Measurements from ENCODE around the gene PCGF1. TPM values are rescaled to one million over a fixed set of nuclear protein-coding genes. Genes with fewer than 3 reads are reported as not detected.
A peak's percentile ranks its signal among the peaks of the same experiment; 100 is the strongest.
"Not testable (repeated sequence)": the region's sequence is repeated elsewhere in the genome, so short reads cannot be mapped to it uniquely, and the experiment has no call there.

Gene PCGF1
- total and polyA plus RNA-seq, 2 experiments from 2014 or later: 24.1 to 24.8 TPM

DNA sequence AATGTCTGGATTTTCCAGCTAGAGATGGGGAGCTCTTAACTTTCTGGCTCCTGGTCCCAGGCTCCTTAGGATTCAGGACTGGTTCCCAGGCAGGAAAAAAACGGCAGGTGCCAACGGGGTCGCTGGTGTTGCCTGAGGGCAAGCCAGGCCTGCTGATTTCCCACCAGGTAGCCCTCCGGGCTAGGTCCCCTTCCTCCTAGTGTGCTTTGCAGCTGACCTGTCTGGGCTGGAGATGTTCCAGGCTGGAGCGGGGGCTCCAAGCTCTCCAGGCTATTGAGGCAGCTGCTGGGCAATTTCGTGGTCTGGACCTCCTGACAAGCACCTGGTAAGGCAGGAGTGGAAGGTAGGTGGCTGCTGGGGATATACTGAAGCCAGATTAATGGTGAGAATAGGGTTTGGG is 33.0 kb downstream of the PCGF1 start:
- H3F3A ChIP-seq (ENCODE audit: insufficient read depth): peaks cover 28% of the 10 kb centered on the region
- in situ Hi-C loops (cut with MboI): no loop called here
- WGBS, 2 experiments (ENCODE audit: low coverage in 1 of 2, low lambda C conversion rate in 2 of 2, missing lambda C conversion rate in 2 of 2): 98 to 99% methylated on average over 6 of the region's 6 CpGs

DNA sequence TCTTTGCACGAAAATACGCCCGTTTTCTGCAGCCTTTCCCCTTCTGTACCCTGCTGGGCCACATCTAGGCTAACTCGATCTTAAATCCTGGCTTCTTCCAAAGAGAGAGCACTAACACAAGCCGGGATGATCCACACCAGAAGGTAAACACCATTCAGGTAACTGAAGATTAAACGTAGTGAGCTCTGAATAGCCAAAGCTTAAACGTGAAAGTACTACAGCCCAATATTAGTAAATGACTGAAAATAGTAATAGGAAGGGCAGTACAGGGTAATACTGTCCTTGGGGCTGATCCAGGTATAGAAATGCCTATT is 34.6 kb downstream of the PCGF1 start:
- 8 to 9% methylated on average over 7 of the region's 7 CpGs for WGBS, 2 experiments (ENCODE audit: low coverage in 1 of 2, low lambda C conversion rate in 2 of 2, missing lambda C conversion rate in 2 of 2)
- Histone ChIP-seq H3K27ac (peak overlapping the region; percentile 87), H2AFZ (peak overlapping the region; percentile 95), H3K27me3 (replicated peaks; ENCODE audit: insufficient read depth) (no peaks in the 10 kb centered on the region), H3K9me2 (ENCODE audit: insufficient read depth) (no peaks in the 10 kb centered on the region), H3K79me2 (ENCODE audit: insufficient read depth) (peaks cover 20% of the 10 kb centered on the region; the same call in 1 of the 2 replicates), H3K9ac (peak overlapping the region; percentile 88), H3F3A (ENCODE audit: insufficient read depth) (peaks cover 28% of the 10 kb centered on the region), H3K36me3 (ENCODE audit: low read depth) (0 out of 2 replicates have a peak, but pooled peaks cover 13% of the 10 kb centered on the region), H3K4me3 (peak overlapping the region; percentile 87), H3K9me3 (ENCODE audit: low read depth) (no peaks in the 10 kb centered on the region), H3K4me1 (ENCODE audit: insufficient read depth) (peaks cover 15% of the 10 kb centered on the region), H3K4me2 (ENCODE audit: unreplicated experiment) (peak overlapping the region; percentile 85), H4K20me1 (ENCODE audit: insufficient read depth) (no peaks in the 10 kb centered on the region)
- DNase-seq: no peak
- TF ChIP-seq EZH2phosphoT487 (IDR thresholded peaks at IDR 0.05; ENCODE audit: insufficient read depth, low read depth) (no peak), EZH2 (IDR thresholded peaks at IDR 0.05; ENCODE audit: insufficient read depth, poor library complexity, severe bottlenecking) (no peak)
- in situ Hi-C loops (cut with MboI): no loop called here

More for the DNA sequence above, 33.0 kb downstream of the PCGF1 start:
- no peak overlapping the region for H3K27ac ChIP-seq
- no peak overlapping the region for H2AFZ ChIP-seq
- H4K20me1 ChIP-seq (ENCODE audit: insufficient read depth): no peaks in the 10 kb centered on the region
- TF ChIP-seq EZH2phosphoT487 (IDR thresholded peaks at IDR 0.05; ENCODE audit: insufficient read depth, low read depth): no peak
- no peak for TF ChIP-seq EZH2 (IDR thresholded peaks at IDR 0.05; ENCODE audit: insufficient read depth, poor library complexity, severe bottlenecking)
- H3K79me2 ChIP-seq (ENCODE audit: insufficient read depth): peaks cover 36% of the 10 kb centered on the region
- H3K4me2 ChIP-seq (ENCODE audit: unreplicated experiment): no peak overlapping the region
- H3K9me2 ChIP-seq (ENCODE audit: insufficient read depth): no peaks in the 10 kb centered on the region
- H3K9ac ChIP-seq: no peak overlapping the region
- no peak overlapping the region for H3K4me3 ChIP-seq
- peaks cover 15% of the 10 kb centered on the region for H3K4me1 ChIP-seq (ENCODE audit: insufficient read depth)
- H3K27me3 ChIP-seq (replicated peaks; ENCODE audit: insufficient read depth): no peaks in the 10 kb centered on the region
- 0 out of 2 replicates have a peak, but pooled peaks cover 13% of the 10 kb centered on the region for H3K36me3 ChIP-seq (ENCODE audit: low read depth)
- no peak for DNase-seq
- H3K9me3 ChIP-seq (ENCODE audit: low read depth): no peaks in the 10 kb centered on the region

DNA sequence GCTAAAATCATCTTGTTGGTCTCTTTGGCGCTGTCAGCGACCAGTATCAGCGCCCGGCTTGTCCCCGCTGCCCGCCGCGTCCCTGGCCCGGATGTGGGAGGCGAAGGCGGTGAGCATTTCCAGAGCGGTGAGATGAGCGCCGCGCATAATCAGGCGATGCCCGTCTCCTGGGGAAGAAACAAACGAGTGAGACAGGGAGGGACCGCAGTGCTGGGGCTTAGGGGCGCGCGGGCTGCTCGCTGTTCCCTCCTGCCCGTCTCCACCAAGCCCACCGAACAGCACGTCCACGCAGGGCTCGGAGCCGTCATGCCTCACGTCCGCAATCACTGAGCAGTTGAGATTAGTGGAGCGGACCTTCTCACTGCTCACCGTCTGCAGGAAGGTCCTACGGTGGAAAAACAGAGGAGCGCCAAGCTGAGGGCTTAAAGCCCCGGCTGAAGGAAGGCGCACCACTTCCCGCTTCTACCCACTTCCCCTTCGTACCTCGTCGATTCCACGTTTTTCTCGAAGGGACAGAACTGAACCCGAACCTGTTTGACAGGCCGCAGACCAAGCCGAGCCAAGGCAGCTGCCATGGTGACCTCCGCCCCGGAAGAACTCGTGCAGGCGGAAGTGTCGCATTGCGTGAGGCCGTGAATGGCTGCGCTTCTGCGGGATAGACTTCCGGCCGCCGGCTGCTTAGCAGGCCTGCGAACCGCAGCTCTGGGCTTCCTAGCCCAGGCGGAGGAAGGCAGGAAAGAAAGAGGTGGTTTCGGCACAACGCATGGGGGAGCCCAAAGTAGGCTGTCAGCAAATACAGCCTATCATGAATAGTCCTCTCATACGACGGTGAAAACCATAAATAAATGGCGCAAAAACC is 35.2 kb downstream of the PCGF1 start, which contains the start of gene MRPL53:
Gene MRPL53 (minus strand): TSS at position 595 of the 859 bp plus-strand sequence. CDS start 20 bp downstream, at position 575.
- peak within 1 kb of the TSS; percentile 95 for H2AFZ ChIP-seq
- H3K36me3 ChIP-seq (ENCODE audit: low read depth): 0 out of 2 replicates have a peak, but pooled peaks cover 9% of the 10 kb centered on the region
- H3K79me2 ChIP-seq (ENCODE audit: insufficient read depth): peaks cover 17% of the 10 kb centered on the region; the same call in 1 of the 2 replicates
- H3K27me3 ChIP-seq (replicated peaks; ENCODE audit: insufficient read depth): no peaks in the 10 kb centered on the region
- H3K9me3 ChIP-seq (ENCODE audit: low read depth): no peaks in the 10 kb centered on the region
- WGBS, 2 experiments (ENCODE audit: low coverage in 1 of 2, low lambda C conversion rate in 2 of 2, missing lambda C conversion rate in 2 of 2): 1% methylated on average over 66 of the region's 66 CpGs
- peaks cover 31% of the 10 kb centered on the region for H3F3A ChIP-seq (ENCODE audit: insufficient read depth)
- DNase-seq: peak; percentile 97
- peak within 1 kb of the TSS; percentile 87 for H3K4me3 ChIP-seq
- no peaks in the 10 kb centered on the region for H4K20me1 ChIP-seq (ENCODE audit: insufficient read depth)
- H3K4me1 ChIP-seq (ENCODE audit: insufficient read depth): peaks cover 15% of the 10 kb centered on the region
- in situ Hi-C loops (cut with MboI): no loop called here
- peak within 1 kb of the TSS; percentile 88 for H3K9ac ChIP-seq
- peak within 1 kb of the TSS; percentile 87 for H3K27ac ChIP-seq
- no peaks in the 10 kb centered on the region for H3K9me2 ChIP-seq (ENCODE audit: insufficient read depth)
- no peak for TF ChIP-seq EZH2phosphoT487 (IDR thresholded peaks at IDR 0.05; ENCODE audit: insufficient read depth, low read depth)
- TF ChIP-seq EZH2 (IDR thresholded peaks at IDR 0.05; ENCODE audit: insufficient read depth, poor library complexity, severe bottlenecking): no peak
- peak within 1 kb of the TSS; percentile 85 for H3K4me2 ChIP-seq (ENCODE audit: unreplicated experiment)

DNA sequence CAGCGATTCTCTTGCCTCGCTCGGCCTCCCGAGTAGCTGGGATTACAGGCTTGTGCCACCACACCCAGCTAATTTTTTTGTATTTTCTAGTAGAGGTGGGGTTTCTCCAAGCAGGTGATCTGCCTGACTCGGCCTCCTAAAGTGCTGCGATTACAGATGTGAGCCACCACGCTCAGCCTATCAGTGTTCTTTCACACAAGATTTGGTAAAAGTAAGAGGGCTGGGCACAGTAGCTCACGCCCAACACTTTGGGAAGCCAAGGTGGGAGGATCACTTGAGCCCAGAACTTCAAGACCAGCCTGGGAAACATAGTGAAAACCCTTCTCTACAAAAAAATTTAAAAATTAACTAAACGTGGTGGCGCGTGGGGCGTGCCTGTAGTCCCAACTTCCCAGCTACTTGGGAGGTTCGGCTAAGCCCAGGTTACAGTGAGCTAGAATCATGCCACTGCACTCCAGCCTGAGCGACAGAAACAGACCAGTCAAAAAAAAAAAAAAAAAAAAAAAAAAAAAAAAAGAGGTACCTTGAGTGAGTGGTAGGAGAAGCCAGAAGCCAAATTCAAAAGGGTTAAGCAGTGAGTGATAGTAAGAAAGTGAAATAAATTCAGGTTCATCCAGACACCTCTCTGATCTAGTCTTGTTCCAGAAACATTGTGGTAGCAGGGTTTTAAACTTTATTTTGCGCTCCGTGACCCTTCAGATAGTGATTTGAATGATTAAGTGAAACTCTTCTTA is 36.0 kb downstream of the PCGF1 start:
- in situ Hi-C loops (cut with MboI): no loop called here
- Histone ChIP-seq H3K27ac (peak overlapping the region; percentile 87), H3K79me2 (ENCODE audit: insufficient read depth) (peaks cover 14% of the 10 kb centered on the region), H3K9me2 (ENCODE audit: insufficient read depth) (no peaks in the 10 kb centered on the region), H3K4me1 (ENCODE audit: insufficient read depth) (peaks cover 15% of the 10 kb centered on the region), H2AFZ (peak overlapping the region; percentile 95), H3K4me2 (ENCODE audit: unreplicated experiment) (peak overlapping the region; percentile 85), H3K36me3 (ENCODE audit: low read depth) (0 out of 2 replicates have a peak, but pooled peaks cover 4% of the 10 kb centered on the region), H3K9me3 (ENCODE audit: low read depth) (no peaks in the 10 kb centered on the region), H3K4me3 (peak overlapping the region; percentile 87), H3K27me3 (replicated peaks; ENCODE audit: insufficient read depth) (no peaks in the 10 kb centered on the region), H3K9ac (peak overlapping the region; percentile 88), H4K20me1 (ENCODE audit: insufficient read depth) (no peaks in the 10 kb centered on the region), H3F3A (ENCODE audit: insufficient read depth) (peaks cover 33% of the 10 kb centered on the region)
- TF ChIP-seq EZH2 (IDR thresholded peaks at IDR 0.05; ENCODE audit: insufficient read depth, poor library complexity, severe bottlenecking): no peak
- TF ChIP-seq EZH2phosphoT487 (IDR thresholded peaks at IDR 0.05; ENCODE audit: insufficient read depth, low read depth): no peak
- 45 to 47% methylated on average over 16 of the region's 16 CpGs for WGBS, 2 experiments (ENCODE audit: low coverage in 1 of 2, low lambda C conversion rate in 2 of 2, missing lambda C conversion rate in 2 of 2)
- peak; percentile 20 for DNase-seq

DNA sequence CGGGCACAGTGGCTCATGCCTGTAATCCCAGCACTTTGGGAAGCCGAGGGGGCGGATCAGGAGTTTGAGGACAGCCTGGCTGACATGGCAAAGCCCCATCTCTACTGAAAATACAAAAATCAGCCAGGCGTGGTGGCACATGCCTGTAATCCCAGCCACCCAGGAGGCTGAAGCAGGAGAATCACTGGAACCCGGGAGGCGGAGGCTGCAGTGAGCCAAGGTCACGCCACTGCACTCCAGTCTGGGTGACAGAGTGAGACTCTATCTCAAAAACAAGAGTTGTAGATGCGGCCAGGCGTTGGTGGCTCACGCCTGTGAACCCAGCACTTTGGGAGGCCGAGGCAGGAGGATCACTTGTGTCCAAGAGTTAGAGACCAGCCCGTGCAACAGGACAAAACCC is 36.8 kb downstream of the PCGF1 start:
- H3K27ac ChIP-seq; DNase-seq; H3K9ac ChIP-seq; H3K4me3 ChIP-seq; H4K20me1 ChIP-seq (ENCODE audit: insufficient read depth); H2AFZ ChIP-seq; H3K27me3 ChIP-seq (replicated peaks; ENCODE audit: insufficient read depth); H3K9me3 ChIP-seq (ENCODE audit: low read depth); H3K9me2 ChIP-seq (ENCODE audit: insufficient read depth); H3K4me2 ChIP-seq (ENCODE audit: unreplicated experiment); in situ Hi-C loops (cut with MboI); H3K36me3 ChIP-seq (ENCODE audit: low read depth): not testable (repeated sequence)
- H3K79me2 ChIP-seq (ENCODE audit: insufficient read depth): peaks cover 22% of the 10 kb centered on the region
- peaks cover 15% of the 10 kb centered on the region for H3K4me1 ChIP-seq (ENCODE audit: insufficient read depth)
- WGBS, 2 experiments (ENCODE audit: low coverage in 1 of 2, low lambda C conversion rate in 2 of 2, missing lambda C conversion rate in 2 of 2): 96% methylated on average over 12 of the region's 12 CpGs
- H3F3A ChIP-seq (ENCODE audit: insufficient read depth): peaks cover 39% of the 10 kb centered on the region
